ENCODE data around the gene CLCC1.
A peak's percentile ranks its signal among the peaks of the same experiment; 100 is the strongest.

DNA sequence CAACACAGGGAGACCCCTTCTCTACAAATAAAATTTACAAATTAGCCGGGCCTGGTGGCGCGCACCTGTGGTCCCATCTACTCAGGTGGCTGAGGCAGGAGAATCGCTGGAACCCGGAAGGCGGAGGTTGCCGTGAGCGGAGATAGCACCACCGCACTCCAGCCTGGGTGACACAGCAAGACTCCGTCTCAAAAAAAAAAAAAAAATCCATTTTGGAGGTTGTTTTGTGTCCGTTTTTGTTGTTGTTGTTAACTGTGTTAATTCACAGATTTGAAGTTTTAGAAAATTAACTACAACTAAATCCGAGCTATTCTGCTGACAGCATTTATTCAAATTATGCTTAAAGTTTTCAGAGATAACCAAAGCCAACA, 618 bp downstream of the CLCC1 start:
- TF ChIP-seq CTCF (IDR thresholded peaks at IDR 0.05) (no peak), EZH2 (IDR thresholded peaks at IDR 0.05) (peak; percentile 17), EZH2phosphoT487 (IDR thresholded peaks at IDR 0.05) (no peak)
